Left lung (tissue), 10 donors: ENCODE results near the gene UBXN7. TPM values are rescaled to one million over a fixed set of nuclear protein-coding genes. Genes with fewer than 3 reads are reported as not detected.

ENCODE experiments used
- ATAC-seq: fragments of 200-7000 bp; cut with Tn5 transposase; one replicate; pipeline ENCODE4 v1.9.1; 2020; ENCODE audit warnings: moderate library complexity
- DNase-seq, 4 donors: peaks; one replicate each; pipeline ENCODE4 v3.0.0-alpha.2; 2013 to 2020
- H3K27ac ChIP-seq, 2 donors: fragments of 200-600 bp; sonication (generic) in 1 of 2; one replicate each; pipeline versions ENCODE4 v1.5.0 to v1.8.0; 2020 to 2021
- H3K27me3 ChIP-seq, 2 donors: fragments of 200-600 bp; sonication (generic) in 1 of 2; one replicate each; pipeline versions ENCODE4 v1.5.0 to v1.8.0; 2020 to 2021
- H3K36me3 ChIP-seq, 2 donors: fragments of 200-600 bp; sonication (generic) in 1 of 2; one replicate each; pipeline versions ENCODE4 v1.5.0 to v1.8.0; 2020 to 2021
- H3K4me1 ChIP-seq, 2 donors: fragments of 200-600 bp; one replicate each; pipeline ENCODE4 v1.8.0; 2021
- H3K4me3 ChIP-seq, 2 donors: fragments of 200-600 bp; sonication (generic) in 1 of 2; one replicate each; pipeline versions ENCODE4 v1.5.0 to v1.8.0; 2020 to 2021; ENCODE audit warnings: mild to moderate bottlenecking in 1 of 2
- H3K9me3 ChIP-seq, 2 donors: fragments of 200-600 bp; sonication (generic) in 1 of 2; one replicate each; pipeline versions ENCODE4 v1.5.0 to v1.8.0; 2020 to 2021
- CTCF ChIP-seq, 2 donors: fragments of 200-600 bp; sonication (generic) in 1 of 2; IDR thresholded peaks; one replicate each; pipeline versions ENCODE4 v1.5.0 to v1.8.0; 2021; ENCODE audit warnings: antibody characterized with exemption in 2 of 2
- intact Hi-C, 2 donors: fragments of 100-400 bp; cut with DNase I; formaldehyde crosslinking; loops; one replicate each; pipeline versions ENCODE4 v1.11.2 to v1.14.2; 2022
- polyA plus RNA-seq, 6 donors: library from polyadenylated mRNA; unstranded; fragments of 120-200 nt; gene quantifications; one replicate each; pipeline ENCODE4 v1.2.1, GENCODE V29; 2013; ENCODE audit not compliant: insufficient read length in 6 of 6
- total RNA-seq, 2 donors: library from RNA; stranded (reverse); fragmentation: NEBNext Ultra II Directional; extraction: Animal tissue kit (Norgen Biotek cat#: 25700); gene quantifications; one replicate each; pipeline ENCODE4 v1.2.1, GENCODE V29; 2021
- donor health status: DM: no; HTN: yes; CAD: no.
- donor health status: DM: no; HTN: no; CAD: no.

UBXN7 gene
- total and polyA plus RNA-seq, 8 donors, result 35.2 to 56.3 (median 40.2) TPM

DNA sequence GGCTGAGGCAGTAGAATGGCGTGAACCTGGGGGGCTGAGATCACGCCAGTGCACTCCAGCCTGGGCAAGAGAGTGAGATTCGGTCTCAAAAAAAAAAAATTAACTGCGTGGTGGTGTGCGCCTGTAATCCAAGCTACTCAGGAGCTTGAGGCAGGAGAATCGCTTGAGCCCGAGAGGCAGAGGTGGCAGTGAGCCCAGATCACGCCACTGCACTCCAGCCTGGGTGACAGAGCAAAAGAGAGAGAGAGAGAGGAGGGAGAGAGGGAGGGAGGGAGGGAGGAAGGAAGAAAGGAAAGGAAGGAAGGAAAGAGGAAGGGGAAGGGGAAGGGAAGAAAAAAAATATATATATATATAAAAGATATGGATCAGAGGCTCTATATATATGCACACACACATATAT, 100.1 kb downstream of the UBXN7 start:
- Histone ChIP-seq H3K27me3 (peaks cover 0 to 26% of the 10 kb centered on the region in 2 donors), H3K4me3 (no peak overlapping the region), H3K27ac (no peak overlapping the region), H3K4me1 (peaks cover 0 to 6% of the 10 kb centered on the region in 2 donors), H3K36me3 (no peaks in the 10 kb centered on the region), H3K9me3 (no peaks in the 10 kb centered on the region)
- TF ChIP-seq CTCF (IDR thresholded peaks at IDR 0.05), result no peak
- no peak for ATAC-seq
- intact Hi-C loops, result no loop called here
- no peak for DNase-seq

DNA sequence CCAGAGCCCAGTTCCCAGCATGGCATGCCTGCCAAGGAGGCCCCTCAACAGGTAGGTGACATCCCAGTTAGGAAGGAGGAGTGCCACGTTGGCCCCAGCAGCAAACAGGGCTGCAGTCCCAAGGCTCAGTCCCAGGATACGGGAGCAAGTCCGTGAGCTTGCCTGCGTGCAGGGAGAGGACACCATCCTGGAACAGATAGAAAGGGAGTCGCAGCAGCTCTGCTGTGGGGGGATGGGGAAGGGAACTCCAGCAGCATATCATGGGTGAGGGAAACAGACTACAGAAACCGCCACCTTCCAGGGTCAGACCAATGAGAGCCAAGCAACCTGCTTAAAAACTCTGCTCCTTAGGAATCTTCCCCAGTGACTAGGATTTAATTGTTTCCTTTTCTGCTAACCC, 104.8 kb downstream of the UBXN7 start:
- DNase-seq, result no peak
- Histone ChIP-seq H3K4me1 (no peaks in the 10 kb centered on the region), H3K27me3 (peaks cover 0 to 10% of the 10 kb centered on the region in 2 donors), H3K27ac (no peak overlapping the region), H3K36me3 (no peaks in the 10 kb centered on the region), H3K4me3 (no peak overlapping the region), H3K9me3 (no peaks in the 10 kb centered on the region)
- intact Hi-C loops, result no loop called here
- no peak for TF ChIP-seq CTCF (IDR thresholded peaks at IDR 0.05)
- ATAC-seq, result no peak

GRCh38 chr3:196326936-196327335, 105.3 kb downstream of the UBXN7 start:
- intact Hi-C loops, result no loop called here

DNA sequence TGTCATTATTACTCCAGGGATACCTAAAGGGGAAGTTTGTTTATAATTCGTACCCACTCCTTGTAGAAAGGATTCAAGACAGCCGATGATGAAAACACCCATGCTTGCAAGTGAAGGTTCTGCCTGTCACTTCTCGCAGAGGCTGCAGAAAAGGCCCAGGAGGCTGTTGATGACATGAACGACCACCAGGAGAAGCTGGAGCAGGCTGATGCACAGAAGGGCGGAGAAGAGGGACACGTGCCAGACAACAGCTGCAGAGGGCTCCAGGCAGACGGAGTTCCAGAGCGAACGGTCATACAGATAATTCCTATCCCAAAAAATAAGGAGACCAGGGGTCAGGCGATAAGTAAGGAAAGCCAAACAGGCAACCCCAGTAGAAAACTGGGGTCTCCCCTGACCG, 108.5 kb downstream of the UBXN7 start:
- no peak overlapping the region for H3K27ac ChIP-seq

More at GRCh38 chr3:196326936-196327335, 105.3 kb downstream of the UBXN7 start:
- no peak overlapping the region for H3K4me3 ChIP-seq
- DNase-seq (no peak), ATAC-seq (no peak)
- no peaks in the 10 kb centered on the region for H3K36me3 ChIP-seq
- H3K4me1 ChIP-seq, result no peaks in the 10 kb centered on the region
- TF ChIP-seq CTCF (IDR thresholded peaks at IDR 0.05), result no peak
- no peak overlapping the region for H3K27ac ChIP-seq
- H3K9me3 ChIP-seq, result no peaks in the 10 kb centered on the region
- H3K27me3 ChIP-seq, result peaks cover 0 to 10% of the 10 kb centered on the region in 2 donors

GRCh38 chr3:196323016-196323415, 109.2 kb downstream of the UBXN7 start:
- intact Hi-C loops, result no loop called here
- no peak for ATAC-seq
- DNase-seq, result no peak
- Histone ChIP-seq H3K27ac (no peak overlapping the region), H3K4me3 (no peak overlapping the region), H3K9me3 (no peaks in the 10 kb centered on the region), H3K4me1 (peaks cover 0 to 8% of the 10 kb centered on the region in 2 donors), H3K36me3 (no peaks in the 10 kb centered on the region), H3K27me3 (no peaks in the 10 kb centered on the region)
- no peak for TF ChIP-seq CTCF (IDR thresholded peaks at IDR 0.05)

More for the DNA sequence above, 108.5 kb downstream of the UBXN7 start:
- TF ChIP-seq CTCF (IDR thresholded peaks at IDR 0.05), result no peak
- Histone ChIP-seq H3K27me3 (peaks cover 0 to 2% of the 10 kb centered on the region in 2 donors), H3K36me3 (no peaks in the 10 kb centered on the region), H3K4me1 (peaks cover 0 to 7% of the 10 kb centered on the region in 2 donors), H3K9me3 (no peaks in the 10 kb centered on the region), H3K4me3 (no peak overlapping the region)
- intact Hi-C loops, result no loop called here
- DNase-seq (peak in 2 of 4 donors; percentile 46 to 78), ATAC-seq (no peak)
